DMS153 (cell line): ENCODE measurements around the gene TMEM175.

Experiments used
- DNase-seq: peaks from one replicate; lab custom pipeline; 2025; lab: John Stamatoyannopoulos, UW

TMEM175 gene

GRCh38 chr4:947491-947971 lies 15.3 kb downstream of the TMEM175 start:
- DNase-seq = no peak

- DNase-seq = no peak
Measured at GRCh38 chr4:948101-948935, 16.1 kb downstream of the TMEM175 start.

GRCh38 chr4:948936-949300 lies 16.7 kb downstream of the TMEM175 start:
- no peak for DNase-seq

- DNase-seq = no peak
Measured at GRCh38 chr4:949656-950055, 17.4 kb downstream of the TMEM175 start.

DNA sequence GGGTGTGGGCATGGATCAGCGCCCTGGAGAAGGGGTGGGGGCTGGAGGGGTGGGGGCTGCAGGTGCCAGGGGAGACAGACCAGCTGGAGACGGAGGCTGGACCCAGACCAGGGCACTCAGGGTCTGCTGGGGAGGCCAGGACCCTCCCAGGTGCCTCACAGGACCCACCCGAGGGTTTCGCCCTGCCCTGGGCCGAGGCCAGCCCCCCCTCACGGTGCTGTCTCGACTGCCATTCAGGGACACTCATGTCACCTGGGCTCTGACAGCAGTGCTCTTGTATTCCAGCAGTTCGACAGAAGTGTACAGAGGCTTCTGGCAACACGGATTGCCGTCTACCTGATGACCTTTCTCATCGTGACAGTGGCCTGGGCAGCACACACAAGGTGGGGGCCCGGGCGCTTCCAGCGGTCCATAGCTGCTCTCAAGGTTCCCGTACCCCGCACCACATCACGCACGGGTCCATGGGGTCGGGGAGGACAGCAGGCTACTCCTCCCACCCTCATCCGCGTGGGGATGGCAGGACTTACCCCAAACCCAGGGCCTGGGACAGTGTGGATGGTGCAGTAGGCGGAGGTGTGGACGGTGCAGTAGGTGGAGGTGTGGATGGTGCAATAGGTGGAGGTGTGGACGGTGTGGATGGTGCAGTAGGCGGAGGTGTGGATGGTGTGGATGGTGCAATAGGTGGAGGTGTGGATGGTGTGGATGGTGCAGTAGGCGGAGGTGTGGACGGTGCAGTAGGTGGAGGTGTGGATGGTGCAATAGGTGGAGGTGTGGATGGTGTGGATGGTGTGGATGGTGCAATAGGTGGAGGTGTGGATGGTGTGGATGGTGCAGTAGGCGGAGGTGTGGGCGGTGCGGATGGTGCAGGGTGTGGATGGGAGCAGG lies 18.1 kb downstream of the TMEM175 start:
- no peak for DNase-seq

DNA sequence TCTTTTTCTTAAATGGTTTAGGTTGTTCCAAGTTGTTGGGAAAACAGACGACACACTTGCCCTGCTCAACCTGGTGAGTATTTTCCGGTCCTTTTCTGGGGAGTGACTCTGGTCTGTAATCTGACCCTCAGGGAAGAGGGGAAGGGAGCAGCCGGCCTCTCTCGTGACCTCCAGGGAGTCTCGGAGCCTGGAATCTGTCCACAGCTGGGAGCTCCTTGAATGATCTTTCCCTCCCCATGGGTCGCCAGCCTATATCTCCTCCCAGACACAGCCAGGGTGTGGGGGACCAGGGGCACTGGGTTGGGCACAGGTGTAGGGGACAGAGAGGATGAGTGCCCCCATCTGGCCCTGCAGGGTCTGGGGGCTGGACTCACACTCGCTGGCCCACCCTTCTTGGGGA lies 18.9 kb downstream of the TMEM175 start:
- DNase-seq = no peak

- DNase-seq = no peak
Measured at GRCh38 chr4:951594-952468, 19.6 kb downstream of the TMEM175 start.

DNA sequence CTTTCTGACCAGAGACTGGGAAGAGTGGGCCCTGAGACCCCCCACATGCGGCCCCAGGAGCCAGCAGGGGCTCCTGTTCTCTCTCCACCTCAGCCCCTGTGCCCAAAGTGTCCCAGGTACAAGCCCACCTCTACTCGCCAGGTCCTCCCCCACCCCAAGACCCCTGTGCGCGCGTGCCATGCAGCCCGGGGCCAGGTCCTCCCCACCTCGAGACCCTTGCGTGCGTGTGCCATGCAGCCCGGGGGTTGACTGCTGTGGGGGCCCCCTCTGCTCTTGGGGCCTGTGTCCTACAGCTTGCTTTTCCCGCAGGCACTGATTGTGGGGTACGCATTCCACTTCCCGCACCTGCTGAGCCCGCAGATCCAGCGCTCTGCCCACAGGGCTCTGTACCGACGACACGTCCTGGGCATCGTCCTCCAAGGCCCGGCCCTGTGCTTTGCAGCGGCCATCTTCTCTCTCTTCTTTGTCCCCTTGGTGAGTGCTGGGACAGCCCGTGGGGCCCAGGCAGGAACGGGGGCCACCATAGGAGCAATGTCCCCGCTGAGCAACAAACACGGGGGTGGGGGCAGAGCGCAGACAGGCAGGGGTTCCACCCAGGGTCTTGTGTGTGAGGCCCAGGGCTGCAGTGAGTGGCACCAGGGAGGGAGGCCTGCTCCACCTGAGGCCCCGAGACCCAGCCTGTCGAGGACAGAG lies 20.8 kb downstream of the TMEM175 start:
- DNase-seq = no peak

GRCh38 chr4:953574-953915 lies 21.3 kb downstream of the TMEM175 start:
- no peak for DNase-seq

DNA sequence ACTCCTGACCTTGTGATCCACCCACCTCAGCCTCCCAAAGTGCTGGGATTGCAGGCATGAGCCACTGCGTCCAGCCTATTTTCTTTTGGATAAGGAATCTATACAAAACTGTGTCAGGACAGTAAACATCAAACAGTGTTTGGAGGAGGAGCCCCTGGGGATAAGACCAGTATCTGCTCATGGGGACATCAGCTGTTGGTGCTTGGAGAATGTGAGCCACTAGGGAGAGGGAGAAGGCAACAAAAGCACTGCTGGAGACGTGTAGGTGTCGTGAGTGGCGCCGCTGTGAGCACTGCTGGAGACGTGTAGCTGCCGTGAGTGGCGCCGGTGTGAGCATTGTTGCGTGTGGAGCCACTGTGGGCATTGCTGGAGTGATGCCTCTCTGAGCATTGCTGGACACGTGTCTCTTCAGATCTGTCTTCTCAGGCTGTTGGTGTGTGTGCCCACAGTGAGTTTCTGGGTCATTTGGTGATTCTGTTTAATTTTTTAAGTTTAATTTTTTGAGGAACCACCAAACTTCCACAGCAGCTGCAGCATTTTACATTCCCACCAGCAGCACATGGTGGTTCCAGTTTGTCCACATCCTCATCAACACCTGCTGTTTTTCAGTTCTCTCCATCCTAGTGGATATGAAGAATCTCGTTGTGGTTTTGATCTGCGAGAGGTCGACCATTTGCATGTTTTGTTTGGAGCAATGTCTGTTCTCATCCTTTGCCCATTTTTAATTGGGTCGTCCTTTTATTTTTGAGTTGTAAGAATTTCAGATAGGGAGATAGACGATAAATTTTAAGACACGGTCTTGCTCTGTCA lies 22.2 kb downstream of the TMEM175 start:
- no peak for DNase-seq

DNA sequence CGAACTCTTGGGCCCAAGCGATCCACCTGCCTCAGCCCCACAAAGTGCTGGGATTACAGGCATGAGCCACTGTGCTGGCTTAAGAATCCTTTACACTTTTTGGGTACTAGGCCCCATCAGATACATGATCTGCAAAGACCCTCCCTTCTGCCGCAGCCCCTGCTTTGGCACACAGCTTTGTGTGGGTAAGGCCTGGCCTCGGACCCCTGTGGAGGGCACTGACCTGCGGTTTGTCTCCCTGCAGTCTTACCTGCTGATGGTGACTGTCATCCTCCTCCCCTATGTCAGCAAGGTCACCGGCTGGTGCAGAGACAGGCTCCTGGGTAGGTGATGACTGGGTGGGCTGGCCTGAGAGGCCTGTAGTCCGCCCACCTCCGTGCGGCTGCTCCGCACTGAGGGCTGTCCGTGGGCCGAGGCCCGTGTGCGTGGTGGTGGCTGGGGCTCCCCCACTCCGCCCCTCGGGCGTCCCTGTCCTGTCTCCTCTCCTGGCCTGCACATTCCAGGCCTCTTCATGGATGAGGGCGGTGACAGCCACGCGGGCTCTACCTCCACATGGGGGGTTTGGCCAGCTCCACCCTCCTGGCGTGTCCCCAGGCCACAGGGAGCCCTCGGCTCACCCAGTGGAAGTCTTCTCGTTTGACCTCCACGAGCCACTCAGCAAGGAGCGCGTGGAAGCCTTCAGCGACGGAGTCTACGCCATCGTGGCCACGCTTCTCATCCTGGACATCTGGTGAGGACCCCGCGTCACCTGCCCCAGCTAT lies 23.1 kb downstream of the TMEM175 start:
- DNase-seq = no peak

DNA sequence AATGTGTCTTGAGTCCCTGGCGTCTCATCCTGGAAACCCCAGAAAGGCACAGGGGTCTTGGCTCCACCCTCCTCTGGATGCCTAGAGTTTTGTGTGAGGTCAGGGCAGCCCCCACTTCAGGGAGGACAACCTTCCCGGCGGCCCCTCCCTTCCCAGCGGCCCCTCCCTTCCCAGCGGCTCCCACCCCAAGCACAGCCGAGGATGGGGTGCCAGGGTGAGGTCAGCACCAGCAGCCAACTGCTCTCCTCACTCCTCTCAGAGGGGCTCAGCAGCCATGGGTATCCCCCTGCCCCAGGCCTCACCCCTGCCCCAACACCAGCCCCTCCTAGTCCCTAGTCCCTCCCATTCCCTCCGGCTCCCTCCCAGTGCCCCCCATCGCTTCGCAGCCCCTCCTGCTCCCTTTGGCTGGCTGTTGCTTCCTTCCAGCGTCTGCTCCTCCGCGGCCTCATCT lies 23.7 kb downstream of the TMEM175 start:
- DNase-seq = no peak

DNA sequence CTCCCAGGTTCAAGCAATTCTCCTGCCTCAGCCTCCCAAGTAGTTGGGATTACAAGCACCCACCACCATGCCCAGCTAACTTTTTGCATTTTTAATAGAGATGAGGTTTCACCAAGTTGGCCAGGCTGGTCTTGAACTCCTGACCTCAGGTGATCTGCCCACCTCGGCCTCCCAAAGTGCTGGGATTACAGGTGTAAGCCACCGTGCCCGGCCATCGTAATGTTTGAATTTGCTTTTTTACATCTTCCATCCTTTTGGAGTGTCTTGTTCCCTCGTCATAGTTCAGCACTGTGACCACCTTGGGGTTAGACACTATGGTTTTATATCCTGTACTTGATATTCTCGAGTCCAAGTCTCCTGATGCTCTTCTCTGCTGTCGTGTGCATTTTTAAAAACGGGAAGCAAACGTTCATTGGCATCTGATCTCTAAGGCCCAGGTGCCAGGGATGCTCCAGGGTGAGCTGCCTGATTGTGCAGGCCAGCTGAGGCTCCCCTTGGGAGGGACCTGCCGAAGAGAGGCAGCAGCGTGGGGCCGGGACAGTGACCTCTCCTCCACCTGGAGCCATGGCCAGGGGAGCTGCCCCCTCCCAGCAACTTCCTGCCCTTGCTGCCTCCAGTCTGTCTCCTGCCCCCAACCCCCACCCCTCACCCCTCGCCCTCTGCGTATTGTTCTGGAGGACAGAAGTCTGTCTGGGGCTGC lies 24.4 kb downstream of the TMEM175 start:
- DNase-seq = no peak

- DNase-seq = no peak
Measured at GRCh38 chr4:957231-957580, 24.9 kb downstream of the TMEM175 start.

GRCh38 chr4:957581-958313 lies 25.5 kb downstream of the TMEM175 start:
- DNase-seq = no peak

DNA sequence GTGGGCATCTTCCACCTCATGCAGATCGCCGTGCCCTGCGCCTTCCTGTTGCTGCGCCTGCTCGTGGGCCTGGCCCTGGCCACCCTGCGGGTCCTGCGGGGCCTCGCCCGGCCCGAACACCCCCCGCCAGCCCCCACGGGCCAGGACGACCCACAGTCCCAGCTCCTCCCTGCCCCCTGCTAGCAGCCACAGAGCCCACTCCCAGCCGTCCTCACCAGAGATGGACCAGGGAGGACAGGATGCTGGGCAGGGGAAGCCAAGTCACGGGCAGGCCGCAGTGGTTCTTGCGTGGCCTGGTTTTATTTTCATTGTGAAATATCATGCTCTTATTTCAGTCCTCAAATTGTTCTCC lies 26.0 kb downstream of the TMEM175 start:
- DNase-seq = no peak

- DNase-seq = no peak
Measured at GRCh38 chr4:958696-959337, 26.6 kb downstream of the TMEM175 start.
